WTC11 (cell line): ENCODE data around the gene CST6.

Experiments
- CTCF ChIP-seq: fragments of 200-600 bp; IDR thresholded peaks from 2 replicates; pipeline ENCODE4 v1.8.0; 2022; ENCODE audit warnings: antibody characterized with exemption
- ELF4 ChIP-seq: sonication (generic); formaldehyde crosslinking; IDR thresholded peaks from 2 replicates; pipeline ENCODE4 v1.8.1; 2022; ENCODE audit warnings: low read depth, mild to moderate bottlenecking, moderate library complexity, missing genetic modification reagents
- JUN ChIP-seq: sonication (generic); formaldehyde crosslinking; IDR thresholded peaks from 2 replicates; pipeline ENCODE4 v1.8.0; 2023; ENCODE audit warnings: mild to moderate bottlenecking, missing genetic modification reagents
- NFYB ChIP-seq: sonication (generic); formaldehyde crosslinking; conservative IDR thresholded peaks from 2 replicates; pipeline ENCODE4 v1.8.0; 2022; ENCODE audit warnings: low read depth, missing genetic modification reagents
- SMAD4 ChIP-seq: sonication (generic); formaldehyde crosslinking; IDR thresholded peaks from 2 replicates; pipeline ENCODE4 v1.8.0; 2022; ENCODE audit warnings: mild to moderate bottlenecking, missing genetic modification reagents
- ZNF232 ChIP-seq: sonication (generic); formaldehyde crosslinking; IDR thresholded peaks from 2 replicates; pipeline ENCODE4 v1.8.0; 2022; ENCODE audit warnings: mild to moderate bottlenecking, missing genetic modification reagents

- TF ChIP-seq ELF4 (CRISPR knock-in tag) (no peak), CTCF (no peak), NFYB (CRISPR knock-in tag) (no peak), JUN (CRISPR knock-in tag) (no peak), ZNF232 (no peak), SMAD4 (CRISPR knock-in tag) (no peak)
Measured at GRCh38 chr11:66052664-66052982, 40.8 kb downstream of the CST6 start.
